IPS-18a (cell line): ENCODE measurements around the gene NCK2.
"Not testable (repeated sequence)": the region's sequence is repeated elsewhere in the genome, so short reads cannot be mapped to it uniquely, and the experiment has no call there.

Experiments used
- H3K27ac ChIP-seq: one replicate; pipeline ENCODE4 v1.5.1; 2013; ENCODE audit warnings: low read length
- H3K27me3 ChIP-seq: one replicate; pipeline ENCODE4 v1.6.1; 2013; ENCODE audit warnings: mild to moderate bottlenecking, low read length; ENCODE audit not compliant: control insufficient read depth, insufficient read depth
- H3K36me3 ChIP-seq: one replicate; pipeline ENCODE4 v1.6.1; 2013; ENCODE audit warnings: low read depth, low read length; ENCODE audit not compliant: control insufficient read depth
- H3K4me1 ChIP-seq: one replicate; pipeline ENCODE4 v1.6.1; 2013; ENCODE audit warnings: low read depth, low read length; ENCODE audit not compliant: control insufficient read depth
- H3K4me3 ChIP-seq: one replicate; pipeline ENCODE4 v1.5.1; 2013; ENCODE audit warnings: low read length
- H3K9ac ChIP-seq: one replicate; pipeline ENCODE4 v1.6.1; 2013; ENCODE audit warnings: mild to moderate bottlenecking, low read length, moderate library complexity
- H3K9me3 ChIP-seq: one replicate; pipeline ENCODE4 v1.6.1; 2013; ENCODE audit warnings: low read depth, low read length; ENCODE audit not compliant: control insufficient read depth

The NCK2 gene

DNA sequence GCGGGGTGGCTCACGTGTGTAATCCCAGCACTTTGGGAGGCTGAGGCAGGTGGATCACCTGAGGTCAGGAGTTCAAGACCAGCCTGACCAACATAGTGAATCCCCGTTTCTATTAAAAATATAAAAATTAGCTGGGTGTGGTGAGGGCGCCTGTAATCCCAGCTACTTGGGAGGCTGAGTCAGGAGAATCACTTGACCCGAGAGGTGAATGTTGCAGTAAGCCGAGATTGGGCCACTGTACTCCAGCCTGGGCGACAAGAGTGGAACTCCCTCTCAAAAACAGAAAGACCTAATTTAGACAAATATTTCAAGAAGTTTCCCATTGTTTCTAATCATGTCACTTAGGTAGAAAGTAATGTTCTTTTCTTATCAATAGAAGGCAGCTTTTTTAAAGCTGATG is 26.6 kb downstream of the NCK2 start:
- H3K4me3 ChIP-seq, H3K27me3 ChIP-seq, H3K27ac ChIP-seq, H3K36me3 ChIP-seq, H3K9ac ChIP-seq, H3K9me3 ChIP-seq: not testable (repeated sequence)
- peaks cover 23% of the 10 kb centered on the region for H3K4me1 ChIP-seq

DNA sequence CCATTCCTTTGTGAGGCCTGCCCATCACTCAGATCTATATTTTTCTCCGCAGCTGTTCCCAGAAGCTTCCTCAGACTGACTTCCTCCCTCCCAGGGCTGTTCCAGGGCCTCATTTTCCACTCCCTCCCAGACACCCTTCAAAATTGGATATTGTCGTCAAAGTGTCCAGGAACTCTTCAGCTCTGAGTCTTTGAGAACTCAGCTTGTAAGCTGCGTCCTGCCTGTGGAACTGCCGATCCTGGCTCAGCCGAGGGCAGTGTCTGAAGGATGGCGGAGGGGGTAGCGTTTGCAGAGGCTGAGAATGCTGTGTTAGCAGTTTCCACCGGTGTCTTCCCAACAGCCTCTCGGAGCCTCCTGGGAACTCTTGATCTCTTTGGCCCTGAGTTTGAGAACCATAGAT is 27.1 kb downstream of the NCK2 start:
- Histone ChIP-seq H3K4me3 (no peak overlapping the region), H3K4me1 (peaks cover 23% of the 10 kb centered on the region)

DNA sequence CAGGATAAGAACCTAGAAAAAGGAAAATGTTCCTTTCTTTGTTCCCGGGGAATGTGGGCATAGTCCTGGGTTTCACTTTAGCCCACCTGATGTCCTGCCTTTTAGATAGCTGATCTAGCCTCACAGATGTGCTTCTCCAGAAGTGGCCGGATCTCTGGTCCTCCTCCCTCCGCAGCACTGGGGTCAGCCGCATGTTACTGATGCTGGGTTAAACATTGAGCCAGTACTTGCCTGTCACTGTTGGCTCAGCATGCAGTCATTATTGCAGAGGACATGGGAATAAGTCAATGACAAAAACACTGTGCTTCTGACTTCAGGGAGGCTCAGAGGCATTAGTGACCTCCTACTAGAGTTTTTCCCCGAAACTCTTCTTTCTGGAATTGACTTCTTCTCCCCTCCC is 27.6 kb downstream of the NCK2 start:
- Histone ChIP-seq H3K9ac (no peak overlapping the region), H3K4me1 (peaks cover 27% of the 10 kb centered on the region), H3K27ac (no peak overlapping the region), H3K4me3 (no peak overlapping the region), H3K36me3 (no peaks in the 10 kb centered on the region), H3K27me3 (no peaks in the 10 kb centered on the region), H3K9me3 (no peaks in the 10 kb centered on the region)

More for the DNA sequence above, 27.1 kb downstream of the NCK2 start:
- Histone ChIP-seq H3K27ac (no peak overlapping the region), H3K9me3 (no peaks in the 10 kb centered on the region), H3K36me3 (no peaks in the 10 kb centered on the region), H3K9ac (no peak overlapping the region), H3K27me3 (no peaks in the 10 kb centered on the region)

DNA sequence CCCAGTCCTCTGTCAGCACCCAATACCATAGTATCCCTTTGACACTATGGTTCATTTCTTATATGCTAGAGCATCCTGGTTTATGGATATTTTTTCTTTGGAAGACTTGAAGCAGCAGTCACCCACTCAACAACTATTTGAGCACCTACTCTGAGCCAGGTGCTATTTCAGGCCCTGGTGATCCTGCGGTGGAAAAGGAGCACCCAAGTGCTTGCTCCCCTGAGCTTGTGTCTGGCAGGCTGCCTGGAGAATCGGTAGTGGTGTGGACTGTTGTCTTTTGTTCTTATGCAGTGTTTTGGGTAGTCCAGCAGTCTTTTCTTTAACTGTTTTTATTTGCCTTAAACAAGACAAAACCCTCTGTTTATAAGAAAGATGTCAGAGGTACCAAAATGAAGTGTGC is 28.9 kb downstream of the NCK2 start:
- H3K27me3 ChIP-seq: no peaks in the 10 kb centered on the region
- no peak overlapping the region for H3K4me3 ChIP-seq
- peaks cover 30% of the 10 kb centered on the region for H3K4me1 ChIP-seq
- H3K9me3 ChIP-seq: no peaks in the 10 kb centered on the region
- no peak overlapping the region for H3K27ac ChIP-seq
- H3K36me3 ChIP-seq: no peaks in the 10 kb centered on the region
- H3K9ac ChIP-seq: no peak overlapping the region

DNA sequence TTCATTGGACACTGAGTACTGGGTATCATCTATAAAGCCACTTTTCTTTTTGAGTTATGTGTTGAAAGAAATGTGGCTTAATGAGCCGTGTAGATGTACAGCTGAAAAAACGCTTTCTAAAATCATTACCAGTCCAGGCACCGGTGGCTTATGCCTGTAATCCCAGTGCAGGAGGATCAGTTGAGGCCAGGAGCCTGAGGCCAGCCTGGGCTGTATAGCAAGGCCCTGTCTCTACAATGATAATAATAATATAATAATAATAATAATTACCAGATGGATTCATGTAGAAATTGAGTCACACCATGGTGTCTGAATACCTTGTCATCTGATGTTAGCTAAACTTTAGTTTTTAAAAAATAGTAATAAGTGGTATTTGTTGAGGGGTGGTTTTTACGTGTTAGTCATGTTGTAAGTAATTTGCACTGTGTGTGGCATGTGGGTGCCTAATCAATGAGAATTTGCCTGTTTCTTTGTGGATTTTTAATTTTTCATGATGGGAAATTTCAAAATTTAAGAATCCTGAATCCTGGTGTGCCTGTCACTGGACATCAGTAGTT is 30.1 kb downstream of the NCK2 start:
- no peaks in the 10 kb centered on the region for H3K9me3 ChIP-seq
- H3K9ac ChIP-seq: no peak overlapping the region
- H3K36me3 ChIP-seq: no peaks in the 10 kb centered on the region
- H3K4me1 ChIP-seq: peaks cover 33% of the 10 kb centered on the region
- H3K27me3 ChIP-seq: no peaks in the 10 kb centered on the region
- H3K4me3 ChIP-seq: no peak overlapping the region
- H3K27ac ChIP-seq: no peak overlapping the region

DNA sequence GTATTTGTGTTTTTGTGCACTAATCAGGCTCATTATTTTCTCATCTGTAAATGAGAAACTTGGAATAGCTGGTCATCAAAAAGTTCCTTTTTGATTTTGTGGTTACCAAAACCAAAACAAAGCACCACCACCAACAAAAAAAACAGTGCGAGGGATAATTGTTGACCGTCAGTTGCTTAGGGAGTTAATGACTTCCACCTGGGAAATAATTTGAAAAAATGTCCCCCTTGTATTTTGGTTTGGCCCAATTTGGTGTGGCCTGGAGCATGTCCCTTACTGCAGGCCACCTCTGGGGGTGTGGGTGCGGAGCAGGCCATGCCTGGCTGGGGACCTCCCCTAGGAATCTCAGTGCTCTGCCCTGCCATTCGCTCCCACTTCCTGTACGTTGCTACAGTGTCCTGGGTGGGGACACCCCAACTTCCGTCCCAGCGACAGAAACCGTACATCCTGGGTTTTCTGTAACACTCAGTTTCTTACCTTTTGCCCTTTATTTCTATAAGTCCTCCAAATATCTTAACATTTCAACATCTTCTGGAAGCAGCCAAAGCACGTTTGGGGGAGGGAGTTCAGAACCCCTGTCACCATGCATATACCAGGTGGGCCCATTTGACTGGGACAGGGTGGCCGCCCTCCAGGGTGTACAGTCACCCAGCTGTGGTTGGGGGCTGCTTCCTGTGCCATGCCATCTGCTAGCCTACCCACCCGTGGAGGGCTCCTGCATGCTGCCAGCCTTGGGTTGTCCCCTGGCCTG is 31.3 kb downstream of the NCK2 start:
- Histone ChIP-seq H3K36me3 (no peaks in the 10 kb centered on the region), H3K9ac (no peak overlapping the region), H3K9me3 (no peaks in the 10 kb centered on the region), H3K27me3 (no peaks in the 10 kb centered on the region), H3K4me3 (no peak overlapping the region), H3K4me1 (peaks cover 35% of the 10 kb centered on the region), H3K27ac (no peak overlapping the region)

DNA sequence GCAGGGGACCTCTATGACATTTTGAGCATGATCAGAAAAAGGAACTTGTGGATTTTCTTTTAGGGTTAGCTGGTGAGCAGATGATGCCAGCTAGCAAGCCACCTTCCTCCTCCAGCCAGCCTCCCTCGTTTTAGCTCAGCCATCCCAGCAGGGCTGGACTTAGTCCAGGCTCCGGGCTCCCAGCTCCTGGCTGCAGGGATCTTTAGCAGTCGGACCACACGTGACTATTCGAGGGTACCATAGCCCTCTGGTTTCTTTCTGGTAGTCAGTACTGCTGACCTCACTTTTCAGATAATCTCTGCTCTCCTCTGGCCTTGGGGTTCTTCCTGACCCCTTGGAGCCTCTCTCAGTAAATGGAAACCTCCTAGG is 31.8 kb downstream of the NCK2 start:
- Histone ChIP-seq H3K9me3 (no peaks in the 10 kb centered on the region), H3K4me3 (no peak overlapping the region), H3K4me1 (peaks cover 35% of the 10 kb centered on the region), H3K27me3 (no peaks in the 10 kb centered on the region), H3K27ac (no peak overlapping the region), H3K36me3 (no peaks in the 10 kb centered on the region), H3K9ac (no peak overlapping the region)

DNA sequence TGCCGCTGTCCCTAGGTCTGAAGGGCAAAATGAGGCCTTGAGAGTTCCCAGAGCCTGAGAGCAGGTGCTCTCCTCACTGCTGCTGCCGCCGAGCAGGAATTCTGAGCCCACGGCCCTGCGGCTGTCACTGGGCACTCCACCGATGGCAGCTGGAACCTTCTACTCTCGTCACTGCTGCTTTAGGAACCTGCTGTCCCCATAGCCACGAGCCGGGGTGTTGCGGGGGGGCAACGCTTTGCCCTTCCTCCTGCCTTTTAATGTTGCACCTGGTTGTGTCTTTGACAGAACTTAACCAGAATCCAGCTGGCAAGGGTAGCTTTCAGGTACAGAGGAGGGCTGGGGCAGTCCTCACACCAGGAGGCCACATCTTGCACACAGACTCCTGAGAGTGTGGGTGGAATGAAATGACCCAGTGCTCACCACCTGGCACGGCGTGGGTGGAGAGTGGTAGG is 32.3 kb downstream of the NCK2 start:
- no peaks in the 10 kb centered on the region for H3K36me3 ChIP-seq
- no peaks in the 10 kb centered on the region for H3K9me3 ChIP-seq
- peaks cover 30% of the 10 kb centered on the region for H3K4me1 ChIP-seq
- H3K27ac ChIP-seq: no peak overlapping the region
- H3K9ac ChIP-seq: no peak overlapping the region
- H3K4me3 ChIP-seq: no peak overlapping the region
- no peaks in the 10 kb centered on the region for H3K27me3 ChIP-seq

DNA sequence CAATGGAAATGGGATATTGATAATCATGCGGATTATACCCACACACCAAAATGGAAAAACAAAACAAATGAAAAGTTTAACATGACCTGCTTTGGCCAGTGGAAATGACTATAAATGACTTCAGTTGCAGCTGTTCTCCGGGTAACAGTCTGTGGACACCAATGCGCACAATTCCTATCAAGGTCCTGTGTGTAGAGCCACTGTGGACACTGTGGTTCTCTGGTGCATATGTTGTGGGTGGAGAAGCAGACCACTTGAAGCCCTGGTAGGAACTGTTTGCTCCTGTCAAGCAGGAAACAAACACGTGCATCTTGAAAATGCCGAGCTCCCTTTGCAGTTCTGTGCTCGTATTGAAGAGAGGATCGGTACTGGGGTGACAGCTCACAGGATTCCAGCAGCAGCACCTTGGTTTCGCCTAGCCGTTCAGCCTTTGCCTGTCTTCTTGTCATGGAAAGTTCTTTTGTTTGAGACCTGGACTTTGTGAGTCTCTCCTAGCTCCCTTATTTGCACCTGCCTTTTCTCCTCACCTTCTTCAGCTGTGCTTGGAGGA is 32.9 kb downstream of the NCK2 start:
- Histone ChIP-seq H3K4me3 (no peak overlapping the region), H3K9ac (no peak overlapping the region), H3K27me3 (no peaks in the 10 kb centered on the region), H3K4me1 (peaks cover 25% of the 10 kb centered on the region), H3K36me3 (no peaks in the 10 kb centered on the region), H3K27ac (no peak overlapping the region), H3K9me3 (no peaks in the 10 kb centered on the region)

DNA sequence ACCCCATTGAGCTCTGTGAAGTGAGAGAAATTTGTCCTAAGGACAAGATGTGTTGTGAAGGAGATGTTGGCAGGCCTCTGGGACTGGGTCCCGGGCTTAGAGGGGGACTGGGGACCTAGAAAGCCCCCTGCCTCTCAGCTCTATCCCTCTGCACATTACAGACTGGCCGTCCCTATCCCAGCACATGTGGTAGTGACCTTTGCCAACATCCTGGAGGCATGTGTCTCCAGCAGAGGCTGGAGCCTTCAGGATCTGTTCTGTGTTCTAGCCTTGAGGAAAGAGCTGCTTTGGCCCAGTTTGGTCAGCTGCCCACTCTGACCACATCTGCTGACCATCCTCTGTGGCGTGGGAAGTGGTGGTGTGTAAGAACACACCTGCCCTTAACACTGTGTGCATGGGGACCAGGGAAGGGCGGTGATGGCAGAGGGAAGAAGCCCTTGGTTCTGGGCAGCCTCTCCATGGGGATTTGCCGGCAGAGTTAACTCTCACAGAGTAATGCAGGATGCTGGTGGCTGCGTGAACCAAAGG is 33.4 kb downstream of the NCK2 start:
- Histone ChIP-seq H3K4me1 (peaks cover 23% of the 10 kb centered on the region), H3K36me3 (no peaks in the 10 kb centered on the region), H3K9me3 (no peaks in the 10 kb centered on the region), H3K9ac (no peak overlapping the region), H3K4me3 (no peak overlapping the region), H3K27ac (no peak overlapping the region), H3K27me3 (no peaks in the 10 kb centered on the region)

DNA sequence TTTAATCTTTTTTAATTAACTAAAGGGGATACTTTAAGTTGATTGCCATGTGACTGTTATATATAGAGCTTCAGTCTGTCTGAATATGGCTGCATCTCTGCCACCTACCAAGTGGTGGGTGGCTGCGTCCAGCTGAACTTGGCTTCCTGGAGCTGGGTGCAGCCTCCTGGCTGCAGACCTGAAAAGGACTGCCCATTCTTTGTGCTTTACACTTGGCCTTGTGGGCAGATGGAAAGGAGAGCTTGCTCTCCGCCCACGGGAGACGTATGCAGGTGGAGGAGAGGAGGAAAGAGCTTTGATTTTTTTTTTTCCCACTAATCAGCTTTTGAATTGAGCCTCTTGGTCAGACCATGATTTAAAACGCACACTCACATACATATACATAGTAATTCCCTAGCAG is 34.7 kb downstream of the NCK2 start:
- no peaks in the 10 kb centered on the region for H3K36me3 ChIP-seq
- no peak overlapping the region for H3K4me3 ChIP-seq
- H3K9me3 ChIP-seq: no peaks in the 10 kb centered on the region
- H3K27ac ChIP-seq: no peak overlapping the region
- no peaks in the 10 kb centered on the region for H3K27me3 ChIP-seq
- H3K9ac ChIP-seq: no peak overlapping the region
- H3K4me1 ChIP-seq: peaks cover 23% of the 10 kb centered on the region

DNA sequence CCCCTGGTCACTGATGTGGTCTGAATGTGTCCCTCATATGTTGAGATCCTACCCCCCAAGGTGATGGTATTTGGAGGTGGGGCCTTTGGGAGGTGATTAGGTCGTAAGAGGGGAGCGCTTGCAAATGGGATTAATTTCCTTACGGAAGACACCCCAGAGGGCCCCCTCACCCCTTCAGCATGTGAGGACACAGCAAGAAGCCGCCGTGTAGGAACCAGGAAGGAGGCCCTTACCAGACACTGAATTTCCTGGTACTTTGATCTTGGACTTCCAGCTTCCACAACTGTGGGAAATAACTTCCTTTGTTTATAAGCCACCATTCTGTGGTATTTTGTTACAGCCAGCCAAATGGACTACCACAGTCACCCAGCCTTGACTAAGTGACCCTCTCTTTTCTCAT is 35.9 kb downstream of the NCK2 start:
- Histone ChIP-seq H3K36me3 (no peaks in the 10 kb centered on the region), H3K27me3 (no peaks in the 10 kb centered on the region), H3K4me1 (peaks cover 19% of the 10 kb centered on the region), H3K27ac (no peak overlapping the region), H3K9me3 (no peaks in the 10 kb centered on the region), H3K4me3 (no peak overlapping the region), H3K9ac (no peak overlapping the region)
